Epithelial cell of proximal tubule (primary cell): ENCODE results near the gene SCNN1B. TPM values are rescaled to one million over a fixed set of nuclear protein-coding genes. Genes with fewer than 3 reads are reported as not detected.

Experiments used
- DNase-seq: peaks from one replicate; pipeline ENCODE4 v3.0.0-alpha.2; 2011; ENCODE audit warnings: low read depth
- H3K4me3 ChIP-seq: 2 replicates; pipeline ENCODE4 v1.5.1; 2011; ENCODE audit warnings: low read depth, mild to moderate bottlenecking, low read length
- CTCF ChIP-seq: conservative IDR thresholded peaks from 2 replicates; pipeline ENCODE4 v1.5.1; 2012; ENCODE audit warnings: low read depth, mild to moderate bottlenecking, low read length
- total RNA-seq: library from RNA; depleted of rRNA; stranded (reverse); fragments of >200 nt; gene quantifications from 2 replicates; pipeline ENCODE4 v1.2.3, GENCODE V29; 2015

Gene SCNN1B
- total RNA-seq, 1 donor from 2014 or later = 0.17 TPM

- no peak for DNase-seq
- TF ChIP-seq CTCF = no peak
- no peak overlapping the region for H3K4me3 ChIP-seq
Measured at GRCh38 chr16:23258919-23259237, 43.2 kb upstream of the SCNN1B start.

DNA sequence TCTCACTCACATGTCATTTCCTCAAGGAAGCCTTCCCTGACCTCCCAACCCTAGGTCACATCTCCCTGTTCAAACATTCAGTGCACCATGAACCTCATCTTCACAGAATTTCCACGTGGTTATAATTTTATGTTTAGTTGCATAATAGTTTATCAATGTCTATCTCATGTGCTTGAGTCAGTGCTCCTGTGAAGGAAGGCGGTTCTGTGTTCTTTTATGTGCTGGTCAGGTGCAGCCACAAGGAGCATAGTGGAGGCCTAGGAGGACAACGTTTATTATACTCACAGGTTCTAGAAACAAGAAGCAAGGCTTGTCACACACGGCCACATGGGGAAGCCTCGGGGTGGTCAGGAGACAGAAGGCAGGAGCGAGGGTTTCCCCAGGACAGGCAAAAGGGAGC is 34.5 kb upstream of the SCNN1B start:
- no peak for DNase-seq

GRCh38 chr16:23268561-23268960 is 33.5 kb upstream of the SCNN1B start:
- no peak for DNase-seq
- TF ChIP-seq CTCF = no peak
- no peak overlapping the region for H3K4me3 ChIP-seq

More for the DNA sequence above, 34.5 kb upstream of the SCNN1B start:
- no peak overlapping the region for H3K4me3 ChIP-seq
- TF ChIP-seq CTCF = no peak

- no peak for TF ChIP-seq CTCF
- no peak overlapping the region for H3K4me3 ChIP-seq
- no peak for DNase-seq
Measured at GRCh38 chr16:23269248-23269953, 32.7 kb upstream of the SCNN1B start.

- no peak for DNase-seq
- no peak for TF ChIP-seq CTCF
- no peak overlapping the region for H3K4me3 ChIP-seq
Measured at GRCh38 chr16:23270654-23271053, 31.4 kb upstream of the SCNN1B start.

DNA sequence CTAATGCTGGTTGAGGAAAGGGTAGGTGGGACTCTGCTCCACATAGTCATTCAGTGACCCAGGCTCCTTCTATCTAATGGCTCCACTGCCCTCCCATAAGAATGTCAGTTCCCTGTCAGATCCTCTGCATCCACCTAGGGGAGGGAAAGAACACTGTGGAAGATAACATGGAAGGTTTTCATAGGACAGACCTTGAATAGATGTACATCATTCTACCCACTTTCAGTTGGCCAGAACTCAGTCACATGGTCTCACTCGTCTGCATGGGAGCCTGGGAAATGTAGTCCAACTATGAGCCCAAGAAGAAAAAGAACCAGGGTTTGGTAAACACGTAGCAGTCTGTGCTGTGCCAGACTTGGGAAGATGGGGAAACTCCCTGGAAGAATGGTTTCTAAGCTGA is 27.1 kb upstream of the SCNN1B start:
- no peak overlapping the region for H3K4me3 ChIP-seq
- TF ChIP-seq CTCF = no peak
- no peak for DNase-seq

DNA sequence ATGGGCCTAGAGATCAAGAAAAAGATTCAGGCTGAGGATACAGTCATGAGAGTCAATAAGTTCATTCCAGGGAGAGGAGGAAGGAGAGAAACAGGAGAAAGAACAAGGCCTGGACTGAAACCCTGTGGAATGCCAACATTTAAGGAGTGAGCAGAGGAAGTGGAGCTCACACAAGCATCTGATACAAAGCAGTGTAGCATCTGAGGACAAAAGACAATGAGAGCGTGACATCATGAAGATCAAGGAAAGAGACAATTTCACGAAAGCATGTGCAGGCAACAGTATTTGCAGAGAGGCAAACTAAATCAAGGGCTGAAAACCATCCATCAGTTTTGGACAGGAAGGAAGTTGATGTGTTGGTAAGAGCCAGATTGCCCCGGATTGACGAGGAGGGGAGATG is 25.3 kb upstream of the SCNN1B start:
- no peak overlapping the region for H3K4me3 ChIP-seq
- DNase-seq = no peak
- no peak for TF ChIP-seq CTCF
